Body of pancreas (tissue), 4 donors: ENCODE data around the gene GSE1.

Experiments
- POLR2A ChIP-seq, 3 donors: fragments of 450-650 bp; IDR thresholded peaks; one replicate each; pipeline ENCODE4 v1.6.1; 2016; ENCODE audit warnings: antibody characterized with exemption in 3 of 3, mild to moderate bottlenecking in 2 of 3
- TF ChIP-seq, protein P1 (sequence below), 7 experiments: fragments of 450-650 bp in 4 of 7; fragments of 200-600 bp in 3 of 7; sonication (generic) in 3 of 7; IDR thresholded peaks; one replicate each; pipeline ENCODE4 v1.5.1; 2016 to 2019; ENCODE audit warnings: antibody characterized with exemption in 7 of 7

DNA sequence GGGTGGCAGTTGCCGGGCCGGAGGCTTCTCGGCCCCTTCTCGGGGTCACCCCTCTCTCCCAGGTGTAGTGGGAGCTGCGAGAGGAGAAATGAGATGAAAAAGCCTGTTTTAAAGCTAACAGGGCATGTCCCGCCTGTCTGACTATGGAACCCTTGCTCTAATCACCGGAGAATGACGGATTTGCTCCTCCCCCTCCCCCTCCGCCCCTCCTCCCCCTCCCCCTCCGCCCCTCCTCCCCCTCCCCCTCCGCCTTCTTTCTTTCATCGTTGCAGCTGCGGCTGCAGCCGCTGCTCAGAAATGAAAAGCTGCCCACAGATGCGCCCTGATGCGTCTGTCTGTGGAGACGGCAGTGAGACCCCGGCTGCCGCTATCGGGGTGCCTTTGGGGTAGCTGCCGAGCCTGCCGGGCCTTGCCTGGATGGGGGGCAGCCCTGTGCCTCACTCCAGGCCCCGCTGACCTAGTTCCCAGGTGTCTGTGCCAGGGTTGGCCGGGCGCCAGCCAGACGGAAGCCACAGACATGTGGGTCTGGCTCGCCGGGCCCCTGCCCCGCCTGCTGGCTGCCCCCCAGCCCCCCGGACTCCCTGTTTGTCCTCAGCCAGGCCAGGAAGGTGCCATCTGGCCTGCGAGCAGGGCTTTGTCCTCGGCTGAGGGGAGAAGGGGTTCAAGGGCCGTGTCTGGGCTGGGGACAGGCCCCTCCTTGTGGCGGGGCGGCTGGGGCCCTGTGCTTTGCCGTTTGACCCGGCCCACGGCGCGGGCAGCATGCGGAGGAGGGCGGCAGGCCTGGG is 37.9 kb downstream of the GSE1 start:
- TF ChIP-seq, protein P1, sequence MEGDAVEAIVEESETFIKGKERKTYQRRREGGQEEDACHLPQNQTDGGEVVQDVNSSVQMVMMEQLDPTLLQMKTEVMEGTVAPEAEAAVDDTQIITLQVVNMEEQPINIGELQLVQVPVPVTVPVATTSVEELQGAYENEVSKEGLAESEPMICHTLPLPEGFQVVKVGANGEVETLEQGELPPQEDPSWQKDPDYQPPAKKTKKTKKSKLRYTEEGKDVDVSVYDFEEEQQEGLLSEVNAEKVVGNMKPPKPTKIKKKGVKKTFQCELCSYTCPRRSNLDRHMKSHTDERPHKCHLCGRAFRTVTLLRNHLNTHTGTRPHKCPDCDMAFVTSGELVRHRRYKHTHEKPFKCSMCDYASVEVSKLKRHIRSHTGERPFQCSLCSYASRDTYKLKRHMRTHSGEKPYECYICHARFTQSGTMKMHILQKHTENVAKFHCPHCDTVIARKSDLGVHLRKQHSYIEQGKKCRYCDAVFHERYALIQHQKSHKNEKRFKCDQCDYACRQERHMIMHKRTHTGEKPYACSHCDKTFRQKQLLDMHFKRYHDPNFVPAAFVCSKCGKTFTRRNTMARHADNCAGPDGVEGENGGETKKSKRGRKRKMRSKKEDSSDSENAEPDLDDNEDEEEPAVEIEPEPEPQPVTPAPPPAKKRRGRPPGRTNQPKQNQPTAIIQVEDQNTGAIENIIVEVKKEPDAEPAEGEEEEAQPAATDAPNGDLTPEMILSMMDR (IDR thresholded peaks at IDR 0.05): no peak
- no peak for TF ChIP-seq POLR2A (IDR thresholded peaks at IDR 0.05)
